Measurements from ENCODE around the gene USP9X.

GRCh38 chrX:41273638-41274037, 188.4 kb downstream of the USP9X start:
- TF ChIP-seq CTCF (IDR thresholded peaks at IDR 0.05 in 4 of 5, conservative IDR thresholded peaks at IDR 0.05 in 1 of 5) (no peak), POLR2A (IDR thresholded peaks at IDR 0.05) (no peak)

Measured in gastrocnemius medialis (tissue), 4 donors.